HCT116 (cell line): ENCODE data around the gene USP2.

Source experiments
- CEBPB ChIP-seq: IDR thresholded peaks from 2 replicates; pipeline ENCODE4 v1.6.1; 2012; ENCODE audit warnings: low read depth
- CTCF ChIP-seq, 3 experiments: fragments of 200-600 bp in 1 of 3; sonication (generic) in 1 of 3; IDR thresholded peaks in 2 of 3; conservative IDR thresholded peaks in 1 of 3; 2 replicates each; pipeline ENCODE4 v1.5.1; 2012 to 2017; ENCODE audit warnings: low read depth in 2 of 3, low read length in 2 of 3, antibody characterized with exemption in 1 of 3, borderline replicate concordance in 1 of 3, control low read depth in 1 of 3, mild to moderate bottlenecking in 1 of 3, mixed read lengths in 1 of 3, mixed run types in 1 of 3, moderate library complexity in 1 of 3; ENCODE audit not compliant: insufficient read depth in 1 of 3
- EZH2 ChIP-seq: fragments of 200-600 bp; sonication (generic); IDR thresholded peaks from 2 replicates; pipeline ENCODE4 v1.6.1; 2017; ENCODE audit warnings: antibody characterized with exemption, mixed run types
- EZH2phosphoT487 ChIP-seq: fragments of 200-600 bp; IDR thresholded peaks from 2 replicates; pipeline ENCODE4 v1.6.1; 2018; ENCODE audit warnings: antibody characterized with exemption, borderline replicate concordance
- POLR2A ChIP-seq: IDR thresholded peaks from 2 replicates; pipeline ENCODE4 v1.7.0; 2011; ENCODE audit warnings: borderline replicate concordance; ENCODE audit not compliant: insufficient read depth, insufficient read length; ENCODE audit errors: extremely low read depth
- POLR2AphosphoS5 ChIP-seq: IDR thresholded peaks from 2 replicates; pipeline ENCODE4 v1.6.1; 2011; ENCODE audit warnings: mild to moderate bottlenecking, low read depth, low read length, moderate library complexity
- REST ChIP-seq: IDR thresholded peaks from 2 replicates; pipeline ENCODE4 v1.6.1; 2012; ENCODE audit warnings: low read depth
- SP1 ChIP-seq: IDR thresholded peaks from 2 replicates; pipeline ENCODE4 v1.6.1; 2012; ENCODE audit warnings: low read depth
- TF ChIP-seq, protein P1 (sequence below): IDR thresholded peaks from 2 replicates; pipeline ENCODE4 v1.6.1; 2012
- TF ChIP-seq, protein P2 (sequence below): IDR thresholded peaks from 2 replicates; pipeline ENCODE4 v1.6.1; 2011; ENCODE audit warnings: mild to moderate bottlenecking, low read length, moderate library complexity; ENCODE audit not compliant: insufficient replicate concordance; ENCODE audit errors: extremely low read depth

GRCh38 chr11:119397740-119398139, 16.2 kb upstream of the USP2 start:
- TF ChIP-seq POLR2A, result no peak
- TF ChIP-seq CTCF (IDR thresholded peaks at IDR 0.05 in 2 of 3, conservative IDR thresholded peaks at IDR 0.05 in 1 of 3; ENCODE audit: borderline replicate concordance in 1 of 3, insufficient read depth in 1 of 3, low read depth in 2 of 3, low read length in 2 of 3), result no peak
- no peak for TF ChIP-seq REST
- no peak for TF ChIP-seq EZH2phosphoT487
- no peak for TF ChIP-seq POLR2AphosphoS5
- TF ChIP-seq, protein P1, sequence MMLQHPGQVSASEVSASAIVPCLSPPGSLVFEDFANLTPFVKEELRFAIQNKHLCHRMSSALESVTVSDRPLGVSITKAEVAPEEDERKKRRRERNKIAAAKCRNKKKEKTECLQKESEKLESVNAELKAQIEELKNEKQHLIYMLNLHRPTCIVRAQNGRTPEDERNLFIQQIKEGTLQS, result no peak
- TF ChIP-seq, protein P2, sequence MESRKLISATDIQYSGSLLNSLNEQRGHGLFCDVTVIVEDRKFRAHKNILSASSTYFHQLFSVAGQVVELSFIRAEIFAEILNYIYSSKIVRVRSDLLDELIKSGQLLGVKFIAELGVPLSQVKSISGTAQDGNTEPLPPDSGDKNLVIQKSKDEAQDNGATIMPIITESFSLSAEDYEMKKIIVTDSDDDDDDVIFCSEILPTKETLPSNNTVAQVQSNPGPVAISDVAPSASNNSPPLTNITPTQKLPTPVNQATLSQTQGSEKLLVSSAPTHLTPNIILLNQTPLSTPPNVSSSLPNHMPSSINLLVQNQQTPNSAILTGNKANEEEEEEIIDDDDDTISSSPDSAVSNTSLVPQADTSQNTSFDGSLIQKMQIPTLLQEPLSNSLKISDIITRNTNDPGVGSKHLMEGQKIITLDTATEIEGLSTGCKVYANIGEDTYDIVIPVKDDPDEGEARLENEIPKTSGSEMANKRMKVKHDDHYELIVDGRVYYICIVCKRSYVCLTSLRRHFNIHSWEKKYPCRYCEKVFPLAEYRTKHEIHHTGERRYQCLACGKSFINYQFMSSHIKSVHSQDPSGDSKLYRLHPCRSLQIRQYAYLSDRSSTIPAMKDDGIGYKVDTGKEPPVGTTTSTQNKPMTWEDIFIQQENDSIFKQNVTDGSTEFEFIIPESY, result no peak
- TF ChIP-seq CEBPB, result no peak
- TF ChIP-seq SP1, result no peak
- no peak for TF ChIP-seq EZH2
